EL (cell line): Measurements from ENCODE around the gene KCNQ2.
"Not testable (repeated sequence)": the region's sequence is repeated elsewhere in the genome, so short reads cannot be mapped to it uniquely, and the experiment has no call there.

Experiments used
- DNase-seq: peaks from one replicate; pipeline ENCODE4 v3.0.0-alpha.2; 2016

The KCNQ2 gene

GRCh38 chr20:63471981-63472831 is at the start of gene KCNQ2:
KCNQ2 (minus strand) TSS chr20:63472655; CDS start chr20:63472463, 192 bp downstream.
- DNase-seq: no peak

GRCh38 chr20:63521602-63522001 is 49.1 kb upstream of the KCNQ2 start:
- DNase-seq: no peak

GRCh38 chr20:63520934-63521601 is 48.6 kb upstream of the KCNQ2 start:
- peak; percentile 64 for DNase-seq

- peak; percentile 79 for DNase-seq
Measured at GRCh38 chr20:63520504-63520933, 48.1 kb upstream of the KCNQ2 start, which contains the start of gene PPDPF. PPDPF (plus strand) TSS chr20:63520765; CDS start chr20:63521309, 544 bp downstream.

DNA sequence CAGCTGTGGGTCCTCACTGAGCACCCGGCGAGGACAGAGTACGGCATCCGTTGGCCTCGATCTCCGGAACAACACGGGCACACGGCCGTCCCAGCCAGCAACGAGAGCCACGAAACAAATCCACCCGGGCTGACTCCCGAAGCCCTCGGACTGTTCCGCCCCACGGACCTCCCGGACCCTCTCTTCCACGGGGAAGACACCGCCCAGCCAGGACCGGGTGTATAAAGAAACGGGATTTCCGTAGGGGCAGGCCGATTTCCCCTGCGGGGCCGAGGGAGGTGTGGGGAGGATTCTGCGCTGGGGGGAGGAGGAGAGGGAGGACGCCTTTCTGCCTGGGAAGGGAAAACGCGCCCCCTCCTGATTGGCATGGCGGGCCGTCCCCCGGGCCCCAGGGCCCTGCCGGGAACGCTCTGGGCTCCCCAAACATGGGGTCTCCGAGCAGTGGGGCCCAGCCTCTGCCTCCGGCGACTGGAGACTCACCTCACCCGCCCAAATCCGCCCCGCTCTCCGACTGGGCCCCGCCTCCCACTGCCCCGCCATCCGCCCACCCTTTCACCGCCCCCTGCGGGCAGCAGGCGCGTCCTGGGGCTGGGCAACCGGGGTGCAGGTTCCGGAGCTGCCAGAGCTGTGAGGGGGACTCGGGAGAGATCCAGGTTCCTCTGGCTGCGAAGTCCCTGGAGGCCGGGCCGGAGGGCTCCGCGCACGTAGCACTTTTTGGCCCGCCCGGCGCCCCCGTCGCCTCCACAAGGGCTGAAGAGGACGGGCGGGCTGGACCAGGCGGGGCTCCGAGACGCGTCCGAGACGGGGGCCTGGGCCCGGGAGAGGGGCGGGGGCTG is 47.4 kb upstream of the KCNQ2 start:
- DNase-seq: peak; percentile 75

DNA sequence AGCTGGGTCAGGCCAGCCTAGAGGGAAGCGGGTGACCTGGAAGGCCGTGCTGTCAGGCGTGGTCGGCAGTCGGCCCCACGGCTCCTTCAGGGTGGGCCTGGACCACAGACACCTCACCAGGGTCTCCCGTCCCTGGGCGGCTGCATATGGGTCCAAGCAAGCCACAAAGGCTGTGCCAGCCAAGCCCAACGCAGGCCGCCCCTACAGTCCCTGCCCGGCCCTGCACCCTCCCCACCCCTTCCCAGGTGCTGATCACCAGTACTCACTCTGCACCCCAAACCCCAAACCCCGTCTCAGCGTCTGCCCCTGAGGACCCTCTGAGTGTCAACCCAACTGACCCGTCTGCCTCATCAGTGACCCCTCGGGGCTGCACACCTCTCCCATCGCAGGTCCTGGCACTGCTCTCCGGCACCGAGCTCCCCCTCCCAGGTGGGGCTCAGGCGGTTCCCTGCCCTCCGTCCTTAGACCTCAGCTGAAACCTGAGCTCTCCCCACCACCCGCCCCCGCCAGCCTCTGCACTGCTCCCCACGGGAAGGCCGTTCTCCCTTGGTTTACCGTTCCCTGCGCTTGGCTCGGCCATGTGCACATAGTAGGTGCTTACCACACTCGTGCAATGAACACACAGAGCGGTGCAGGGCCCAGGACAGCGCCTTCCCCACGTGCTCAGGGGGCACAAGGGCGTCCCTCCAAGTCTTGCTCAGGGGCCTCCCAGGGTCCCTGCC is 46.7 kb upstream of the KCNQ2 start:
- no peak for DNase-seq

- DNase-seq: no peak
Measured at GRCh38 chr20:63518351-63518861, 46.0 kb upstream of the KCNQ2 start.

DNA sequence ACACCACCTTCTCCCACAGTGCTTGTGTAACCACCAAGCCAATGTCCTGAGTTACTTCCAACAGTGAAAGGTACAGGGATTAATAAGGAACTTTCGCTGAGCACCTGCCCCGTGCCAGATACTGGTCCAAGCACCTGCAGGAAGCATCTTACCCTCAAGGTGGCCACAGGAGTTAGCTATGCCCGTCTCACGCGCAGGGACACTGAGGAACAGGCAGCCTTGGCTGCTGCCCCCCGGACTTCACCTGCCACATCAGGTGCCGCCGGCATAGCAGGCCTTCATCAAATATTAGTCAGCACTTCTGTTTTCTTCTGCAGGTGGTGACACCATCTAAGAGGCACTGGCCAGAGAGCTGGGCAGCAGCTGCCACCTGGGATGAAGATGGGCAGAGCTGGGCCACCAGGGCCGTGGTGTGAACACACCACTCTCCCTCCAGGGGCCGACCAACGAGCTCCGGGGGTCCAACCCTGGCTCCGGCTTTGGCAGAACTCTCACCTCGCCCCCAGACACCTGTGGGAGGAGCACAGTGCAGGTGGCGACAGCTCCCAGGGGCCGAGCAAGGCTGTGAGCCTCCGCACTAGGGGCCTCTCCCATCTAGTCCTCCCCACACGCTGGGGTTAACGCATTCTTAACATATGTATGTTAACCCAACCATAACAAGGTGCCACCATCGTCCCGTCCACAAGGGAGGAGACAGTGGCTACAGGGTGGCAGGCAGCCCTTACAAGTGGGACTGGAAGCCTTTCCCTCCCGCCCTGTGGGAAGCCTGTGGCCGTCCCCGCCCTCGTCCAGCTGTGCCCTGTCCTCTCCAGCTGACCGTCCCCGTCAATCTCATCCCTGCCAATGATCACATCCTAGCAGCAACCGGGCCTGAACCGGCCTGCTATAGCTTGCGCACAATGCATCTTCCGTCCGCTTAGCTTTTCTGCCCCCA is 45.2 kb upstream of the KCNQ2 start:
- no peak for DNase-seq

DNA sequence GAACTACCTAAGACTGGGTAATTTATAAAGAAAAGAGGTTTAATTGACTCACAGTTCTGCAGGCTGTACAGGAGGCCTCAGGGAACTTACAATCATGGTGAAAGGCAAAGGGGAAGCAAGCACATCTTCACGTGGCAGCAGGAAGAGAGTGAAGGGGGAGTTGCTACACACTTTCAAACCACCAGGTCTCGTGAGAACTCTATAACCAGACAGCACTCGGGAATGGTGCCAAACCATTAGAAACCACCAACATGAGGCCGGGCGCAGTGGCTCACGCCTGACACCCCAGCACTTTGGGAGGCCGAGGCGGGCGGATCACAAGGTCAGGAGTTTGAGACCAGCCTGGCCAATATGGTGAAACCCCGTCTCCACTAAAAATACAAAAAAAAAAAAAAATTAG is 42.1 kb upstream of the KCNQ2 start:
- not testable (repeated sequence) for DNase-seq

- no peak for DNase-seq
Measured at GRCh38 chr20:63513207-63513606, 40.8 kb upstream of the KCNQ2 start.

GRCh38 chr20:63509088-63509564 is 36.7 kb upstream of the KCNQ2 start:
- no peak for DNase-seq

GRCh38 chr20:63508072-63508768 is 35.8 kb upstream of the KCNQ2 start:
- no peak for DNase-seq

GRCh38 chr20:63507083-63507743 is 34.8 kb upstream of the KCNQ2 start:
- DNase-seq: no peak

DNA sequence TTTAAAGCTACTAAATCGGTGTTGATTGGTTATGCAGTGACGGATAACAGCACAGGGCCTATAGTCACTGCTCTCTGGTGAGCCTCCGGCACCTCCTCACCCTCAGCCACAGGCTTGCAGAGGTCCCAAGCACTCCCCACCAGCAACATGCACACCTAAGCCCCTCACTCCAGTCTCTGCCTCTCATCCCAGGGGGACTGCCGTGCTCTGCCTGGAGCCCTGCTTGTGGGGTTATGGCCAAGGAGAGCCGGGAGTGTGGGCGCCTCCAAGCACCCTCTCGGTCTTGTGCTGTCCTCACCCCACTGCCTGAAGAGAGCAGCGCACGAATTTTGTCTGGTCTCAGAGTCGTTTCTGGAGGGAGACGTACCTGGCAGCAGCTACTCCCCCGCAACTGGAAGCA is 33.3 kb upstream of the KCNQ2 start:
- no peak for DNase-seq

- DNase-seq: no peak
Measured at GRCh38 chr20:63505281-63505680, 32.8 kb upstream of the KCNQ2 start.

GRCh38 chr20:63504642-63505041 is 32.2 kb upstream of the KCNQ2 start:
- DNase-seq: no peak

- DNase-seq: no peak
Measured at GRCh38 chr20:63503524-63503923, 31.1 kb upstream of the KCNQ2 start.

DNA sequence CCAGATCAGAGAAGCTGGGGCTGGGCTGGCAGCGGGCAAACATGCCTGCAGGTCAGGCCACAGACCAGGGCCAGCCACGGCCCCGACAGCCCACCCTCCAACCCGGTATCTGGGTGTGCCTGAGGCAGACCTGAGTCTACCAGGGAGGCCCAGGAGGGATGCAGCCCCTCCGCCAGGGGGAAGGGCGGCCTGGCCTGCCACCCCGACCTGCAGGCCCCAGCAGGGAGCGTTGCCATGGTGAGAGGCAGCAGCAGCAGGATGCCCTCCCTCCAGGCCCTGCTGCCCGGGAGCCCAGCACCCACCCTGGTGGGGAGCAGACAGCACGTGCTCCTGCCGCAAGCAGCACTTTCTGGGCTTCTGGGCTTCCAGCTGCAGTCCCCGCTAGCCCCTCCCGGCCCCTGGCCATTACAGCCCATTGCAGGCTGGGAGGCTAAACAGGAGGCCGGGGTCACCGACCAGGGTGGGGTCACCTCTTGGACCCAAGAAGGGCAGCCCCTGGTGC is 30.3 kb upstream of the KCNQ2 start:
- DNase-seq: no peak
